H9 (cell line): ENCODE results near the gene INSYN2B. TPM values are rescaled to one million over a fixed set of nuclear protein-coding genes. Genes with fewer than 3 reads are reported as not detected.
A peak's percentile ranks its signal among the peaks of the same experiment; 100 is the strongest.

Experiments used
- DNase-seq: peaks from one replicate; pipeline ENCODE4 v3.0.0-alpha.2; 2017
- H2AFZ ChIP-seq: one replicate; pipeline ENCODE4 v1.6.1; 2013; ENCODE audit warnings: mild to moderate bottlenecking, low read length, control low read depth, moderate library complexity
- H2AK5ac ChIP-seq: 2 replicates; pipeline ENCODE4 v1.6.1; 2013; ENCODE audit warnings: low read length, control low read depth, mixed read lengths; ENCODE audit not compliant: insufficient read length
- H2BK120ac ChIP-seq: one replicate; pipeline ENCODE4 v1.6.1; 2013; ENCODE audit warnings: low read depth, mild to moderate bottlenecking, low read length, control low read depth, inconsistent platforms; ENCODE audit not compliant: poor library complexity, severe bottlenecking
- H2BK12ac ChIP-seq: 2 replicates; pipeline ENCODE4 v1.6.1; 2013; ENCODE audit warnings: low read length, control low read depth, mixed read lengths, low read depth; ENCODE audit not compliant: insufficient read length
- H2BK15ac ChIP-seq: 2 replicates; pipeline ENCODE4 v1.6.1; 2013; ENCODE audit warnings: low read depth, low read length, control low read depth
- H2BK20ac ChIP-seq: one replicate; pipeline ENCODE4 v1.6.1; 2013; ENCODE audit warnings: low read depth, mild to moderate bottlenecking, low read length, control low read depth, inconsistent platforms; ENCODE audit not compliant: poor library complexity, severe bottlenecking
- H2BK5ac ChIP-seq: 2 replicates; pipeline ENCODE4 v1.6.1; 2013; ENCODE audit warnings: low read length, control low read depth, mixed read lengths; ENCODE audit not compliant: insufficient read length
- H3K14ac ChIP-seq: 2 replicates; pipeline ENCODE4 v1.6.1; 2013; ENCODE audit warnings: low read length, control low read depth; ENCODE audit not compliant: insufficient read depth
- H3K18ac ChIP-seq: 2 replicates; pipeline ENCODE4 v1.6.1; 2013; ENCODE audit warnings: low read depth, mild to moderate bottlenecking, mixed read lengths, low read length, control low read depth; ENCODE audit not compliant: insufficient read length
- H3K23ac ChIP-seq: 2 replicates; pipeline ENCODE4 v1.6.1; 2013; ENCODE audit warnings: low read length, control low read depth, mixed read lengths, low read depth; ENCODE audit not compliant: insufficient read length
- H3K23me2 ChIP-seq: 2 replicates; pipeline ENCODE4 v1.6.1; 2013; ENCODE audit warnings: low read depth, mild to moderate bottlenecking, mixed read lengths, low read length, control low read depth; ENCODE audit not compliant: insufficient read length, poor library complexity, severe bottlenecking
- H3K27ac ChIP-seq: 2 replicates; pipeline ENCODE4 v1.5.1; 2013; ENCODE audit warnings: low read length, control low read depth, mixed read lengths, low read depth; ENCODE audit not compliant: insufficient read length
- H3K27me3 ChIP-seq: 2 replicates; pipeline ENCODE4 v1.6.1; 2013; ENCODE audit warnings: low read length, control low read depth, inconsistent platforms; ENCODE audit not compliant: insufficient read depth
- H3K4ac ChIP-seq: 2 replicates; pipeline ENCODE4 v1.6.1; 2013; ENCODE audit warnings: low read depth, mild to moderate bottlenecking, control low read depth, inconsistent platforms, low read length, moderate library complexity
- H3K4me1 ChIP-seq: 2 replicates; pipeline ENCODE4 v1.6.1; 2013; ENCODE audit warnings: low read length, control low read depth, inconsistent platforms; ENCODE audit not compliant: insufficient read depth
- H3K4me2 ChIP-seq: 2 replicates; pipeline ENCODE4 v1.6.1; 2013; ENCODE audit warnings: low read length, control low read depth, mixed read lengths; ENCODE audit not compliant: insufficient read length, insufficient read depth
- H3K56ac ChIP-seq: 2 replicates; pipeline ENCODE4 v1.6.1; 2013; ENCODE audit warnings: low read depth, mild to moderate bottlenecking, mixed read lengths, low read length, control low read depth; ENCODE audit not compliant: insufficient read length
- H3K79me1 ChIP-seq: 2 replicates; pipeline ENCODE4 v1.6.1; 2013; ENCODE audit warnings: low read depth, mild to moderate bottlenecking, moderate library complexity, low read length, control low read depth, inconsistent platforms; ENCODE audit not compliant: insufficient read depth, poor library complexity, severe bottlenecking
- H3K79me2 ChIP-seq: 2 replicates; pipeline ENCODE4 v1.6.1; 2013; ENCODE audit warnings: low read length, control low read depth, inconsistent platforms; ENCODE audit not compliant: insufficient read depth
- H3K9ac ChIP-seq: 2 replicates; pipeline ENCODE4 v1.6.1; 2013; ENCODE audit warnings: low read length, control low read depth, mixed read lengths; ENCODE audit not compliant: insufficient read length; ENCODE audit errors: extremely low read depth
- H3K9me3 ChIP-seq: one replicate; pipeline ENCODE4 v1.6.1; 2013; ENCODE audit warnings: low read depth, low read length, inconsistent platforms; ENCODE audit not compliant: control insufficient read depth
- H3T11ph ChIP-seq: one replicate; pipeline ENCODE4 v1.6.1; 2013; ENCODE audit warnings: mild to moderate bottlenecking, low read length, control low read depth, inconsistent platforms
- H4K20me1 ChIP-seq: one replicate; pipeline ENCODE4 v1.6.1; 2013; ENCODE audit not compliant: control insufficient read depth, insufficient read length, insufficient read depth
- H4K5ac ChIP-seq: 2 replicates; pipeline ENCODE4 v1.6.1; 2013; ENCODE audit warnings: low read depth, mild to moderate bottlenecking, mixed read lengths, low read length, control low read depth; ENCODE audit not compliant: insufficient read length
- H4K8ac ChIP-seq: replicated peaks from 2 replicates; pipeline ENCODE4 v1.6.1; 2013; ENCODE audit warnings: low read length, control low read depth, mixed read lengths, low read depth; ENCODE audit not compliant: insufficient read length
- H4K91ac ChIP-seq: 2 replicates; pipeline ENCODE4 v1.6.1; 2013; ENCODE audit warnings: low read depth, mild to moderate bottlenecking, moderate library complexity, mixed read lengths, low read length, control low read depth; ENCODE audit not compliant: insufficient read length
- H3K27ac Mint-ChIP-seq, 3 experiments: 2 replicates in 2 of 3; 3 replicates in 1 of 3; pipeline ENCODE4 v1.8.0; 2020 to 2021; ENCODE audit warnings: mixed read lengths in 3 of 3, mild to moderate bottlenecking in 1 of 3, moderate library complexity in 1 of 3
- H3K27me3 Mint-ChIP-seq: 2 replicates; pipeline ENCODE4 v1.8.0; 2021; ENCODE audit warnings: low read depth, mild to moderate bottlenecking, moderate library complexity, mixed read lengths
- H3K36me3 Mint-ChIP-seq, 3 experiments: 2 replicates in 2 of 3; 3 replicates in 1 of 3; pipeline ENCODE4 v1.8.0; 2020 to 2021; ENCODE audit warnings: low read depth in 3 of 3, mixed read lengths in 3 of 3; ENCODE audit not compliant: insufficient read depth in 1 of 3
- H3K4me1 Mint-ChIP-seq, 2 experiments: 2 replicates each; pipeline ENCODE4 v1.8.0; 2020; ENCODE audit warnings: mixed read lengths in 2 of 2
- H3K4me3 Mint-ChIP-seq, 2 experiments: 2 replicates in 1 of 2; 3 replicates in 1 of 2; pipeline ENCODE4 v1.8.0; 2020 to 2021; ENCODE audit warnings: mild to moderate bottlenecking in 2 of 2, mixed read lengths in 2 of 2, moderate library complexity in 1 of 2
- H3K9me3 Mint-ChIP-seq, 2 experiments: 2 replicates in 1 of 2; 3 replicates in 1 of 2; pipeline ENCODE4 v1.8.0; 2020; ENCODE audit warnings: mild to moderate bottlenecking in 2 of 2, mixed read lengths in 2 of 2, moderate library complexity in 1 of 2
- CTCF ChIP-seq: fragments of 200-600 bp; sonication (generic); conservative IDR thresholded peaks from 3 replicates; pipeline ENCODE4 v1.8.0; 2021; ENCODE audit warnings: antibody characterized with exemption, mild to moderate bottlenecking
- total RNA-seq: library from RNA; stranded (reverse); gene quantifications from 2 replicates; pipeline ENCODE4 v1.2.1, GENCODE V29; 2021

Gene INSYN2B
- total RNA-seq, 1 experiment from 2014 or later = not detected

- Histone ChIP-seq H3K27me3 (no peaks in the 10 kb centered on the region), H4K20me1 (no peaks in the 10 kb centered on the region), H3K4me2 (no peak overlapping the region), H3K4me1 (no peaks in the 10 kb centered on the region), H3K79me1 (no peaks in the 10 kb centered on the region), H2BK12ac (no peak overlapping the region), H3K56ac (no peak overlapping the region), H4K8ac (no peak overlapping the region), H2AFZ (no peak overlapping the region), H4K5ac (no peak overlapping the region), H3K79me2 (no peaks in the 10 kb centered on the region), H3K27ac (no peak overlapping the region), H2BK120ac (peak overlapping the region; percentile 42), H2BK5ac (no peak overlapping the region), H3K9me3 (no peaks in the 10 kb centered on the region), H3K9ac (no peak overlapping the region), H2BK20ac (no peak overlapping the region), H3T11ph (no peak overlapping the region), H3K14ac (no peak overlapping the region), H3K23me2 (no peaks in the 10 kb centered on the region), H3K4ac (no peak overlapping the region), H3K23ac (no peak overlapping the region), H2AK5ac (no peak overlapping the region), H2BK15ac (no peak overlapping the region), H3K18ac (no peak overlapping the region), H4K91ac (no peak overlapping the region)
- Mint-ChIP-seq H3K27ac (no peak overlapping the region; a peak in 1 of 7 replicates), H3K36me3 (no peaks in the 10 kb centered on the region), H3K4me3 (no peak overlapping the region), H3K4me1 (peaks cover 5 to 8% of the 10 kb centered on the region in 2 experiments), H3K9me3 (no peaks in the 10 kb centered on the region), H3K27me3 (peaks cover 8% of the 10 kb centered on the region)
- no peak for DNase-seq
- TF ChIP-seq CTCF = no peak
Observed at GRCh38 chr5:169970339-169970738, 10.0 kb downstream of the INSYN2B start.
